Activated CD8-positive, alpha-beta memory T cell treated with anti-CD3 and anti-CD28 coated beads, Interleukin-2, amount 50 U/mL, for 48 hours (primary cell): ENCODE results near the gene RBM38.
"Not testable (repeated sequence)": the region's sequence is repeated elsewhere in the genome, so short reads cannot be mapped to it uniquely, and the experiment has no call there.

Experiments
- DNase-seq: peaks from one replicate; pipeline ENCODE4 v3.0.0-alpha.2; 2020

The RBM38 gene

DNA sequence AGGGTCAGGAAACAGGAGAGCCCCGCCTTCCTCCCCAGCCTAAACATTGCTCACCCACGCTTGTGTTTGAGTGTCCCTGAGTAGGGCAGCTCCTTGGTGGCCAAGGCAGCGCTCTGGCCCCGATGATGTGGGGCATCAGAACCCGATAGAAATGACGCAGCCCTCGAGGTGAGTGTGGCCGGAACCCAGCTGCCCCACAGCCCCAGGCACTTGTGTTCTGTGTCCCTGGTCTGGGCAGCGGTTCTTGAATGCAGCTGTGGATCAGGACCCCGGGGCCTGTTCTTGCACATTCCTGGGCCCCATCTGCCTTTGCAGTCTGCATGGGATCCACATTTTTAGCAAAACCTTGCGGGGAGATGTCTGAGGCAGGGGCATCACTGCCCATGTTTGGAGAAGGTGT is 12.8 kb downstream of the RBM38 start:
- no peak for DNase-seq

DNA sequence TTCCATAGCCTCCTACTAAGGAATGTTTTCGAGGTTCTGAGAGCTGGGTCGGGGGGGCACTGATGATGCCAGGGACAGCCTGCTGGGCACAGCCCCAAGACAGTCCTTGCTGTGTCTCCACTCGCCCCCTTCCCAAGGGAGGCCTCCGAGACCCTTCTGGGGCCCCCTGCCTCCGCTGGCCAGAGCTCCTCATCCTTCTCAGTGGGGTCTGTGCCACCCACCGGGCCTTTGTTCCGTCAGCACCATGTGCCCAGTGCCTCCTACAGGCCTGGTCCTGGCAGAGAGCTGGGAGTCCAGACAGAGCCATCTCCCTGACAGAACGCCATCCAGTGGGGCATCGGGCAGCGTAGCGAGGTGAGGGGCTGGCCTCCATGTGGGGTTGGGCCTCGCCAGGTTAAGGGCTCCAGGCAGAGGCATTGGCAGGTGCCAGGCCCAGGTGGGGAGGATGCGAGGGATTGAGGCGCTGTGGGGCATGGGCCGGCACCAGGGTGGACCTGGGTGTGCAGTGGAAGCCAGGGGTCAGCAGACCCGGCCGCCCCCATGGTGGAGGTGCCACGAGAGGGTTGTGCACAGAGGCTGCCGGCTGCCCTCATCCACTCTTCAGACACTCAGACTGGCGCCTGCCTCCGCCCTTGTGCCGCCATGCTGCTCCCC is 13.3 kb downstream of the RBM38 start:
- DNase-seq, result no peak

DNA sequence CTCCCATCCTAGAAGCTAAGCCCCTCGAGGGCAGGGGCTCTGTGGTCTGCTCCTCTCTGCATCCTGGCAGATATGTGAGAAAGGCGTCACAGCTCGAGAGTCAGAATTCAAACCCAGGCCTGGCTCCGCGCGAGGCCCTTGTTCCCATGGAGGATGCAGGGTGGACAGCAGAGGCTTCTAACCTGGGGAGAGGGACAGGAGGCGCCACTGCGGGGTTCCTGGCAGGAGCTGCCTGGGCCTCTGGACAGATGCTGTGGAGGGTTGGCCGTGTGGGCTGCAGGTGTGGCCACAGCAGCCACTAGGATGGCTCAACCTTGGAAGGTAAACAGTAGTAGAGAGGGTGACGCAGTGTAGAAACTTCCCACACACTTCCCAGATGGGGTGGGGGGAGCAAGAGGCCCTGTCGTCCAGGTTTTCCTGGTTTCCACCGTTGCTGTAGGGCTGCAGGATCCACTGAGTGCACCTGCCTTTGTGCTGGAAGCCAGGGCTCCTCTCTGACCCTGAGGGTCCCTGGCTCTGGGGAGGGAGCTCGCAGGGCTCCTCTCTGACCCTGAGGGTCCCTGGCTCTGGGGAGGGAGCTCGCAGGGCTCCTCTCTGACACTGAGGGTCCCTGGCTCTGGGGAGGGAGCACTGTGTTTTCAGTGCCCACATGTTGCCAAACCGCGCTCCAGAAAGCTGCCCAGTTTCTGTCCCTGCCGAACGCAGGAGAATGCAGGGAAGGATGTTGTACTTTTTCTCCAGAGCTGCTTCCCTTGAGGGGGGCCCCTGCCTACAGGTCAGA is 14.2 kb downstream of the RBM38 start:
- DNase-seq, result no peak

DNA sequence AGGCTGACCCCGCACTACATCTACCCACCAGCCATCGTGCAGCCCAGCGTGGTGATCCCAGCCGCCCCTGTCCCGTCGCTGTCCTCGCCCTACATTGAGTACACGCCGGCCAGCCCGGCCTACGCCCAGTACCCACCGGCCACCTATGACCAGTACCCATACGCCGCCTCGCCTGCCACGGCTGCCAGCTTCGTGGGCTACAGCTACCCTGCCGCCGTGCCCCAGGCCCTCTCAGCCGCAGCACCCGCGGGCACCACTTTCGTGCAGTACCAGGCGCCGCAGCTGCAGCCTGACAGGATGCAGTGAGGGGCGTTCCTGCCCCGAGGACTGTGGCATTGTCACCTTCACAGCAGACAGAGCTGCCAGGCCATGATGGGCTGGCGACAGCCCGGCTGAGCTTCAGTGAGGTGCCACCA is 16.4 kb downstream of the RBM38 start:
- no peak for DNase-seq

DNA sequence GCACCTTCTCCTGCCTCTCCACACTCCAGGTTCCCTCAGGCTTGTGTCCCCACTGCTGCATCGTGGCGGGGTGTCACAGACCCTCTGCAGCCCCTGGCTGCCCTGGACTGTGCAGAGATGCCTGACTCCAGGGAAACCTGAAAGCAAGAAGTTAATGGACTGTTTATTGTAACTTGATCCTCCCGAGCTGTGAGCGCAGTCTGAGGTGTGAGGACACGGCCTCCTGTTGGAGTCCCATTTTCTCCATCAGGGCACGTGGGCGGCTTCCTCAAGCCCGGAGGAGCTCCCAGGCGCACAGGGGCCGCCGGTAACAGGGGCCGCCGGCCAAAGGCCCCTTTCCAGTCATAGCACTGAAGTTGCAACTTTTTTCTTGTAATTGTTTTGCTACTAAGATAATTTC is 16.9 kb downstream of the RBM38 start:
- DNase-seq, result no peak

DNA sequence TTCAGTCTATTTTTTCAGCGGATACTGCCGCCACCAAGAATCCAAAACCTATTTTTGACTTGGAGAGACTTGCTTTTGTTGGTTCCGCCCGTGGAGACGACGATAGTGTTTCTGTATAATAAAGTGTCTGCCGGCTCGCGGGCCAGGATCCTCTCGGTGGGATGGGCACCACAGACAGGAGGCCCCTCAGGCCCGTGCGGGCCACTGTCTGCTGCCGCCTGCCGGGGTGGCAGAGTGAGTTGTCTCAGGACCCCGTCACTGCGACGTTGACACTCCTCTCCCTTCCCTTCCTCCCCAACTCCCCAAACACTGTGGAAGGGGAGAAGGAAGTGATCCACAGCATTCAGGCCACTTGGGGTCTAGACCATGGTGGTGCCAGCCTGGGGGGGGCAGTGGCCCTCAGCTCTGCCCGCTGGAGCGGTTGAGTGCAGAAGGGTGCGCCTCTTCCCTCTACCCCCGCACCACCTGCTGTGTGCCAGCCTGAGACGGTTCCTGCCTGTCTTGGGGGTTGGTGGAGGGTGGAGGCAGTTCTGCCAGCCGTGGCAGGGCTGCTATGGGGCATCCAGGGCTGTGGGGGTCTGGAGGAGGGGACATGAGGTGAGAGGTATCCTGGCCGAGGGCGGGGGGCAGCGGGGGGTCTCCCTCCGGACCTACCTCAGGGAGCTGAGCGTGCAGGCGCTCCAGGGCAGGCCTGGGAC is 17.5 kb downstream of the RBM38 start:
- no peak for DNase-seq

DNA sequence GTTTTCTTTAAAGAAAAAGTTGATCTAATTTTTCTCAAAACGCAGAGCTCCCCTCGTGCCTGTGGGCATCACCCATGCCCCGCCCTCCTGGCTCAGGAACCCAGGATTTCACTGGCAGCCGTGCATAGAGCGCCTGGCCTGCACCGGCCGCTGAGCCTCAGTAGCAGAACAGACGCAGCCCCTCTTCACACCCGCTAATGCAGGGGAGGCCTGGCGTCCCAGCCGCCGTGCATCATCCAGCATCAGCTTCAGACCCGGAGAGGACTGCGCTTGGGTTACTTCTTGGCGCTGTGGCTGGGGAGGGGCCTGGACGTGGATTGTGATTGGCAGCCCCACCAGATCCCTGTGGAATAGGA is 18.1 kb downstream of the RBM38 start:
- no peak for DNase-seq

DNA sequence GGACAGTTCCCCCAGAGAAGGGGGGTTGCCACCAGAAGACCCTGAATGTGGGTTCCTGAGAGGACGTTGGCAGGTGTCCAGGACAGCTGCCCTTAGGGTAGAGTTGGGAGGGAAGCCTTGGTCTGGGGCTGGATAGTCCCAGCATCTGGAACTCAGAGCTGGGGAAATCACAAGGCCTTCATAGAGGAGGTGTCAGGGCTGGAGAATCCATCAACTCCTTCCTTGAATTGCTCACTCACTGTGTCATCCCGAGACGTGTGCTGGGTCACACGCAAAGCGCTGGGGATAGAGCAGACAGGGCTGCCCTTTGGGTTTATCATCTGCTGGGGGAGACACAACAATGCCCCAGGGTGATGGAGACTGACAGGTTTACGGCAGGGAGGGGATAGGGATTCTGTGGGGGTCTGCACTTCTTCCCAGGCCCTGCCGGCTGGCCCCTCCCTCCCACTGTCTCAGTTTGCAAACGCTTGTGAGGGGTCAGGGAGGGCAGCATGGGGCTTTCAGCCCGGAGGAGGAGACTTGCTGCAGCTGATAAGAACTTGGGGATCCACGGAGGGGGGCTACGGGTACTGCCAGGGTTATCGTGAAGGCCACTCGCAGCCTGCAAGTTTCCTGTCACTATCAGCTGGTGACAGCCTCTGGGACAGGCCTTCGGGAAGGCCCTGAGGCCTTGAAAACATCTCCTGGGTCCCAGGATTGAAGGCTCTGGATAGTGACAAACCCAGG is 18.6 kb downstream of the RBM38 start:
- DNase-seq, result no peak

DNA sequence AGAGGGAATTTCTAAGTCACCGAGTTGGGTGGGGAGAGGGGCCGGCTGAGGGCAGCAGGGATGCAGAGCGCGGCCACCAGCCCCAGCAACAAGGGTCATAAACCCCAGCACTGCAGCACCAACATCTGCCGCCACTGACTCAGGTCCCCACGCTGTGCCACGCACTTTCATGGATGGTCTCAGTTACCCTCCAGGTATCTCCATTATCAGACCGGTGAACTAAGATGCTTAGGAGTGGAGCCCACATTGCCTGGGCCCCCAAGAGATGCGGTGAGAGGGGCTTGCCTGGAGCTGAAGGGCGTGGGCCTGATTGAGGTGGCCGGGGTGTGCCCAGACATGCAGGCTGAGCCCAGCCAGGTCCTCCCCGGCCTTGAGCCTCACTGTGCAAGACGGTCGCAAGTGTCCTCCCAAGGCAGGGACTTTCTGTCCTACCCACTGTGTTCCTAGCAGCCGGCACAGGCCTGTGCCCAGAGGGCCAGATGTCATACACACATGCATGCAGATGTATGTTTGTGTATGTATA is 19.3 kb downstream of the RBM38 start:
- DNase-seq, result no peak

DNA sequence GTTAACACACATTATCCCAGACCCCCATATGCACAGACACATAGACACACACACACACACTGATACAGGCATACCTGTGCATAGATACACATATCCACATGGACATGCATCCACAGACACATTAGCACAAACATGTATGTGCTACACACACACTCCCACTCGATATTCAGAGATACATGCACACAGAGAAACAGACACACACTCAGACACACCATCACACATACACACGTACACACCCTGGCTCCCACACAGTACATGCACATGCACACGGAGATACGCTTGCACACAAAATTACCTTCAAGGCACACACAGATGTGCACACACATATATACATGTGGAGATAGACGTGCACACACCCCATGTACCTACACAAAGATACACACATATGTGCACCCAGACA is 19.7 kb downstream of the RBM38 start:
- no peak for DNase-seq

DNA sequence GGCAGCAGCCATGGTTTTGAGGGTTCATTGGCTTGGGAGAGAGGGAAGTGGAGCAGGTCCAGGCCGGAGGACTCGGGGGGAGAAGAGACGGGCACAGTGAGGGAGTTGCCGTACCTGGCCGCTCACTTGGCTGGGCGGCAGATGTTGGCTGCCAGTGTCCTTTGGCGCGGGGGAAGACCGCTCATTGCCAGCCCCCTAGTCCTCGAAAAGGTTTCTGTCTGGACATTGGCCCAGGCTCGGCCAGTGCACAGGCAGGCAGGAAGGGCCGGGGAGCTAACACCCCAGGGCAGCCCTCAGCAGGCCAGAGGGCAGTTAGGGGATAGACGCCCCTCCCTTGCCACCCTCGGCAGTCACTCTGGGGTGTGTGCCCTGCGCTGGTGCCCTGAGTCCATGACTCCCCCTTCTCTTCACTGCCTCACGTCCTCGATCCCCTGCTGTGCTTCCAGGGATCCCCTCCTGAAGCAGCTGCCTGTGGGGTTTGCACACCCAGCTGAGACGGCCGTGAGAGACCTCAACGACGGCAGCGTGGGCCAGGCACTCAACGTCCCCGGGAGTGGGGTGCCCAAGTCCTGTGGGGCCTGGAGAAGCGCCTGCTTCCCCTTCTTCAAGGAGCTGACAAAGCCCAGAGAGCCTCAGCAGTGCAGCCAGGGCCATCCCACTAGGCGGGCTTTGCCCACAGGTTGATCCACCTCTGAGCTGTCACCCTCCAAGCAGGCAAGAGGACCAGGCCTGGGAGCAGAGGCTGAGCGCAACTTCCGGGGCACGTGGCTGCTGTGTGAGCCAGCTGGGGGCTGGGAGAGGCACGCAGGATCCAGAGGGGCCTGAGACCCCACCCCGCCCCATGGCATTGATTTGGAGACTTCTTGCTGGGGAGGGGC is 20.4 kb downstream of the RBM38 start:
- DNase-seq, result no peak

DNA sequence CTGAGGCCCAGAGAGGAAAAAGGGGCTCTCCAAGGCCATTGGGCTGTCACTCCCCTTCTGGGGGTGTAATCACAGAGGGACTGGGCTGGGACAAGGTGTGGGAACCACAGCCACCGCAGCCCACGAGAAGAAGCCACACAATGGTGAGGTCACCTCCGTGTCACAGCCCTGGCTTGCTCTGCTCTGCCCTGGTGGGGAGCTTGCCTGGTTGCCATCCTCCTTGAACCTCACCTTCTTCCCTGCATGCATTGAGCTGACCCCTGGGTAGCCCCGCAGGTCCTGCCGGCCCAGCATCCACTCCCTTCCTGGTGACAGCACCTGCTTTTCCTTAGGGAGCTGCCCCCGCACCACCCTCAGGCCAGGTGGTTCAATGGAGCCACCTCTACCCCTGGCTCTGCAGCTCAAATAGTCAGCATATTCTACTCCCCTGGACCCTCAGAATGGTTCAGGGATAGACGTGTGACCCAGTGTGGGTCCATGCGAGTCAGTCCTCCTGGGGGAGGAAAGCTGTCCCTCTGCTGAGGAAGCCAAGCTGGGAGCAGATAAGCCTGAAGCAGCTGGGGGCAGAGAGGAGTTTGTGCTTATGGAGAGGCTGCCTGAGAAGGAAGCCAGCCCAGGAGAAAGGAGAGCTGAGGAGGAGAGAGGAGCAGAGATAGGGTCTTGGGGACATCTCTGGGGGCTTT is 21.3 kb downstream of the RBM38 start:
- no peak for DNase-seq

DNA sequence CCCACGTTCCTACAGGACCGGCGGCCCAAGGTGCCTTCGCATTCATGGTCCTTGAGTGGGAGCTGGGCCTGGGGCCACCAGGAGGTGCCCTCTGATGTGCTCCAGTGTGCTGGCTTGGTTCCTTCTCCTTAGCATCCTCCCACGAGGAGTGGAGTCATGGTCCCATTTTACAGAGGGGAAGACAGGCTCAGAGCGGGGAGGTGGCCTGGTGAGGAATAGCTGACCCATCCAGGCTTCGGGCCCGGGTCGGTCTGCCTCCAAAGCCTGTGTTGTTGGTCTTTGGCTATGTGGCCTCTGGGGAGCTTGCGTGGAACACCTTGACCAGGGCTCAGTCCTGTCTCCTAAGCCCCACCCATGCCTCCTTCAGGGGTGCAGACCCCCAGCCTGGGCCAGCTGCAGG is 22.8 kb downstream of the RBM38 start:
- DNase-seq, result no peak

DNA sequence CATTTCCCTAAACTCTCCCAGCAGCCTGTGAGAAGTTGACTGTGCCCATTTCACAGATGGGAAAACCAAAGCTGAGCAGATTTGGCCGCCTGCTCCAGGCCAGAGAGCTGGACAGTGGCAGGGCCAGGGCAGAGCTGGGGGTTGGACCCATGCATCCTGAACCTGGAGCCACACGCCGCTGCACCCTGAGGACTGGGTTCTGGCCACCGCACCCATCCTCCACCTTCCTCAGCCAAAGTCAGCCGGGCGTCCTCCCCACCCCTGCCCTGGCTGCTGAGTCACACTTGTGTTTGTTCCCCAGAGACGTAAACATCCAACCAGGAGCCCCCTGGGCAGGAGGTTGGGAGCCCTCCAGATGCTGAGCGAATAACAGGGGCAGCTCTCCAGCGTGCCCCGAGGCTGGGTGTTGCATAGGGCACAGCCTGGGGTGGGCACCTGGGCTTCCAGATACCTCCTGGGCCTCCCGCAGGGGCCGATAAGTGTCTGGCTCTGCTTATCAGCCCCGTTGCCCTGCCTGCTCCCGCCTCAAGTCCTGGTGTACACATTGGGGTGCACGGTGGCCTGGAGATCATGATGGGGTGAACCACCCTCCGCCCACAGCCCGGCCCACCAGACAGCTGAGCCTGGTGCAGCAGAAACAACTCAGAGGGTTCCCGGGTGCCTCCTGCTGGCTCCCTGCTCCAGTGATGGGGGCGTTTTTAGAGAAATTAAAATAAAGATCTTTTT is 23.8 kb downstream of the RBM38 start:
- DNase-seq, result no peak

DNA sequence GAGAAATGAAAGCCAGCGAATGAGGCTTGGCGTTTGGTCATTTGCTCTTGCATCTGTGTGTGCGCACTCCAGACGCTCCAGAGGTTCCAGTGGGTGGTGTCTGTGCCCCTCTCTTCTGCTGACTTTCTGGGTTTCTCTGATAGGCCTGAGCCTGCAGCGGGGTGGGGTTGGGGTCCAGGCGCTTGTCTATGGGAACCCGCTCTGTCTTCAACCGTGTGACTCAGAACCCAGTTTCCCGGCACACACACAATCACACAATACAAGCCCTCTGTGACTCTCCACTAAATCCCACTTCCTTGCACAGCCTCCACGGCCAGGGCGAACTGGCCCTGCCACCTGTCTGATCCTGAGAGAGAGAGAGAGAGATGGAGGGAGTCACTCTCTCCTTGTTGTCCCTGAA is 24.6 kb downstream of the RBM38 start:
- DNase-seq, result no peak

DNA sequence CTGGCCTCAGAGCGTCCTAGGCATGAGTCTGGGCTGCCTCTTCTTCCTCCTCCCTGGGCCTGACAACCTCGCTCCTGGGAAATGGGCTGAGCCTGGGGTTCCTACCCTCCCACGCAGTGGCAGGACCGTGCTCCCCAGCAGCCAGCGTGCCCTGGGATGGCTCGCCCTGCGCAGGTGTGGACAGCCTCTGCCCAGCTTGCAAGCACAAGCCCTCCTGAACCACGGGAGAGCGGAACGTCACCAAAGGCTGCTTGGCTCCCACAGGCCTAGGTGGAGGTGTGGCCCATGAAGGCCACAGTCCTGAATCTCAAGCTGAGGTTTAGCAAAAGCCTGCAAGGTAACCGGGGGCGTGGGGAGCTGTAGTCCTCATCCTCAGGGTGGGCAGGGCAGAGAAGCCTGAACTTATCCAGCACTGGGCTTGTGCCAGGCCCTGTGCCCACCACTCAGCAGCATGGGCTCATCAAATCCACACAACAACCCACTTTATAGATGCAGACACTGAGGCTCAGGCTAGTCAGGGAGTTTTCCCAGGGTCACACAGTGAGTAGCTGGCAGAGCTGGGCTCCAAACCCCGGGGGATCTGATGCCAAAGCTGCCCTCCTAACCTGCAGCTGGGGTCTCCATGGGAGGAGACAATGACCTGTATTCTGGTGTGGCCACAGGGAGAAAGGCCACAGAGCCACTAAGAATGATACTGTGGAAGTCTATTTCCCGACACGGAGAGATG is 25.3 kb downstream of the RBM38 start:
- no peak for DNase-seq

DNA sequence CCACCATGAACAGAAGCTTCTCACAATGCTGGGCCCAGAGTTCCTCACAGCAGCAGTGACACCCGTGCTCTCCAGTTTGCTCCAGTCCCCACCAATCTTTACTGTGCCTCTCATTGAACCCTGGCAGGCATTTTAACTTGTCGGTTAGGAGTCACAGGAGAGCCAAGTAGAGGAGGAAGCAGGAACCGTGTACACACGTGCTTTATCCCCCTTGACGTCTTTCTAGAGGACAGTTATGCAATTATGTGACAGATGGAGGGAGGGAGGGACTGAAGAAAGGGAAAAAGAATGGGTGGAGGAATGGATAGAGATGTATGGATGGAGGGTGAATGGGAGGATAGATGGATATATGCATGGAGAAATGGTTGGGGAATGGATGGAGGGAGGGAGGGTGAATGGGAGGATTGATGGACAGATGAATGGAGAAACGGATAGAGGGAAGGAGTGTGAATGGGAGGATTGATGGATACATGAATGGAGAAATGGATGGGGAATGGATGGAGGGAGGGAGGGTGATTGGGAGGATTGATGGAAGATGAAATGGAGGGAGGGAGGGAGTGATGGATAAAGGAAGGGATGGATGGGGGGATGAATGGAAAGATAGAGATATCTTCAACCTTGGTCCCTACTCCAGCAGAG is 26.0 kb downstream of the RBM38 start:
- DNase-seq, result no peak

DNA sequence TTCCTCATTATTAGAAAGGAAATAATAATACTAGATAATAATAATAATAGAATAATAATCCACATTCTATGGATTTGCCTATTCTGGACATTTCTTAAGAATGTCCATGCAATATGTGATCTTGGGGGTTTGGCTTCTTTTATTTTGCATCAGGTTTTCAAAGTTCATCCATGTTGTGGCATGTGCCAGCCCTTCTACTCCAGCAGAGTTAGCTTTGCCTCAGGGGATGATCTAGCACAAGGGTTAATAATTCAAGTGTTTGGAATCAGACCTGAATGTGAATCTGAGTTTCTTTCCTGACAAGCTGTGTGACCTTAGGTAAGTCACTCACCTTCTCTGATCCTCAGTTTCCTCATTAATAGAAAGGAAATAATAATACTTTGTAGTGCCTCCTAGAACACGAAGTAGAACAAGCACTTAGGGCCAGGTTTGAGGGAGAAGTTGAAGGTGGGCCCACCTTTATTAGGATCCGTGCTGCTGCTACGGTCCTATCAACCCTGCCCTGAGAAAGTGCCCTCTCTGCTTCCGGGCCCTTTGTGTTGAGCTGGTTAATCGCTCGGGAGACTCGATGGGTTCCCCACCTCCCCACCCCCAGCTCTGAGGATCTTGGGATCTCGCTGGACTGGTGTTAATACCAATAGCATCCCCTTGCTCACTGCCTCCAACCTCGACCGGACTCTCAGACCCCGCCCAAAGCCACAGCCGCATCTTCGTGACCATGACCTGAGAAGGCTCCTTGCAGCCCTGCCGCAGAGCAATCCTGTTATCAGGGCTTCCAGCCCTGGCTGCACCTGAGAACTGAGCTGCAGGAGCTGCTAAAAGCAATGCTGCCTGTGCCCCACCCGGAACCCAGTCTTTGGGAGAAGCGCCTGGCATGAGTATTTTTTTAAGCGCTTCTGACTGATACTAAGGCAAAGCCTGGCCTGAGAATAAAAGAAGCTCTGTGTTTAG is 26.9 kb downstream of the RBM38 start:
- no peak for DNase-seq

DNA sequence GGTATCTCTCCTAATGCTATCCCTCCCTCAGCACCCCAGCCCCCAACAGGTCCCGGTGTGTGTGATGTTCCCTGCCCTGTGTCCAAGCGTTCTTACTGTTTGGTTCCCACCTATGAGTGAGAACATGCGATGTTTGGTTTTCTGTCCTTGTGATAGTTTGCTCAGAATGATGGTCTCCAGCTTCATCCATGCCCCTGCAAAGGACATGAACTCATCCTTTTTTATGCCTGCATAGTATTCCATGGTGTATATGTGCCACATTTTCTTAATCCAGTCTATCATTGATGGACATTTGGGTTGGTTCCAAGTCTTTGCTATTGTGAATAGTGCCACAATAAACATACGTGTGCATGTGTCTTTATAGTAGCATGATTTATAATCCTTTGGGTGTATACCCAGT is 28.3 kb downstream of the RBM38 start:
- DNase-seq, result not testable (repeated sequence)
